K562 (cell line): Measurements from ENCODE around the gene TXNRD1. TPM values are rescaled to one million over a fixed set of nuclear protein-coding genes. Genes with fewer than 3 reads are reported as not detected.

Experiments
- ATAC-seq: fragments of 200-7000 bp; cut with Tn5 transposase; 3 replicates; pipeline ENCODE4 v1.9.1; 2020; ENCODE audit warnings: moderate library complexity
- BruUV-seq: library from RNA; stranded (reverse); fragments of 400-500 nt; replicated peaks from 2 replicates; lab custom pipeline; 2021; lab: Mats Ljungman, UMichigan
- CTCF ChIA-PET: fragments of 300-600 bp; formaldehyde crosslinking; extraction: SDS; loops from one replicate; lab custom pipeline; 2021; ENCODE audit warnings: low intra/inter-chr PET ratio; lab: Yijun Ruan, JAX
- POLR2A ChIA-PET: fragments of 300-600, 350-650 bp; sonication (Branson Sonifier 250); formaldehyde crosslinking; extraction: SDS; loops from one replicate; lab custom pipeline; 2021; ENCODE audit warnings: antibody characterized with exemption, inconsistent platforms; lab: Yijun Ruan, JAX
- DNase-seq, 4 experiments: peaks; one replicate each; pipeline versions ENCODE4 v3.0.0 to v3.0.0-alpha.2; 2011 to 2018; ENCODE audit warnings: low spot score in 3 of 4, mixed read lengths in 3 of 4; ENCODE audit errors: extremely low read depth in 1 of 4
- FAIRE-seq: peaks from 2 replicates; lab custom pipeline; 2011; peaks lifted over from hg19 to GRCh38; lab: Jason Lieb, UNC
- H2AFZ ChIP-seq: 2 replicates; pipeline ENCODE4 v1.6.0; 2011; ENCODE audit warnings: low read depth, low read length, control low read depth, inconsistent platforms
- H3K27ac ChIP-seq: fragments of 200-600 bp; 3 replicates; pipeline ENCODE4 v1.8.0; 2011; ENCODE audit warnings: low read depth, mild to moderate bottlenecking, control low read depth, inconsistent platforms, low read length, moderate library complexity, mixed read lengths; ENCODE audit errors: extremely low read depth
- H3K27me3 ChIP-seq, 2 experiments: fragments of 300-600 bp in 1 of 2; 2 replicates in 1 of 2; 3 replicates in 1 of 2; pipeline versions ENCODE4 v1.6.0 to v1.8.0; 2011; ENCODE audit warnings: inconsistent platforms in 2 of 2, low read length in 2 of 2, mild to moderate bottlenecking in 1 of 2, mixed read lengths in 1 of 2, moderate library complexity in 1 of 2; ENCODE audit not compliant: control insufficient read depth in 2 of 2, insufficient read depth in 2 of 2
- H3K36me3 ChIP-seq: fragments of 300-600 bp; 3 replicates; pipeline ENCODE4 v1.8.0; 2011; ENCODE audit warnings: mild to moderate bottlenecking, low read length, inconsistent platforms; ENCODE audit not compliant: control insufficient read depth, insufficient read depth
- H3K4me1 ChIP-seq, 2 experiments: fragments of 200-600 bp in 1 of 2; replicated peaks in 1 of 2; 2 replicates in 1 of 2; 3 replicates in 1 of 2; pipeline versions ENCODE4 v1.5.1 to v1.8.0; 2011; ENCODE audit warnings: inconsistent platforms in 2 of 2, low read length in 2 of 2, mild to moderate bottlenecking in 1 of 2, mixed read lengths in 1 of 2, moderate library complexity in 1 of 2; ENCODE audit not compliant: control insufficient read depth in 2 of 2, insufficient read depth in 2 of 2
- H3K4me2 ChIP-seq: 2 replicates; pipeline ENCODE4 v1.6.1; 2011; ENCODE audit warnings: low read length, control low read depth, inconsistent platforms, mixed read lengths; ENCODE audit not compliant: insufficient read depth
- H3K4me3 ChIP-seq: fragments of 200-600 bp; sonication (generic), shearing (Covaris generic); 2 replicates; pipeline ENCODE4 v1.5.1; 2016; ENCODE audit warnings: control low read depth, inconsistent platforms
- H3K79me2 ChIP-seq: fragments of 200-600 bp; 3 replicates; pipeline ENCODE4 v1.8.0; 2011; ENCODE audit warnings: low read length, inconsistent platforms; ENCODE audit not compliant: control insufficient read depth, insufficient read depth
- H3K9ac ChIP-seq, 2 experiments: 2 replicates each; pipeline versions ENCODE4 v1.6.0 to v1.6.1; 2011; ENCODE audit warnings: low read depth in 2 of 2, low read length in 2 of 2, control low read depth in 1 of 2, inconsistent platforms in 1 of 2, mild to moderate bottlenecking in 1 of 2, mixed read lengths in 1 of 2; ENCODE audit not compliant: insufficient read depth in 1 of 2
- H3K9me1 ChIP-seq: one replicate; pipeline ENCODE4 v1.6.0; 2011; ENCODE audit warnings: inconsistent platforms, mild to moderate bottlenecking, low read length, moderate library complexity; ENCODE audit not compliant: control insufficient read depth, insufficient read depth
- H3K9me3 ChIP-seq: replicated peaks from 2 replicates; pipeline ENCODE4 v1.5.1; 2011; ENCODE audit warnings: low read depth, low read length, inconsistent platforms; ENCODE audit not compliant: control insufficient read depth, insufficient read depth
- H4K20me1 ChIP-seq: replicated peaks from 2 replicates; pipeline ENCODE4 v1.6.1; 2011; ENCODE audit warnings: low read length, inconsistent platforms, mixed read lengths; ENCODE audit not compliant: control insufficient read depth, insufficient read depth
- RBM15 ChIP-seq: fragments of 200-400 bp; formaldehyde crosslinking; IDR thresholded peaks from 2 replicates; pipeline ENCODE4 v1.6.1; 2018; ENCODE audit warnings: mild to moderate bottlenecking, low read length, moderate library complexity; ENCODE audit not compliant: insufficient read depth
- WGBS: fragments of 100-300 bp; shearing (Covaris generic); methylation state at CpG from one replicate; pipeline ENCODE4 v1.1.6; 2016; ENCODE audit warnings: low coverage, mixed read lengths; ENCODE audit not compliant: insufficient coverage; ENCODE audit errors: missing lambda C conversion rate; 5-methylcytosine and 5-hydroxymethylcytosine counted together
- in situ Hi-C: fragments of 300-500 bp; cut with MboI; formaldehyde crosslinking; loops from 4 replicates; pipeline ENCODE4 v1.15.0; 2018; ENCODE audit warnings: inconsistent platforms, mixed read lengths
- intact Hi-C: fragments of 100-400 bp; cut with micrococcal nuclease; formaldehyde crosslinking; loops from 2 replicates; pipeline ENCODE4 v1.14.2; 2022
- polyA plus RNA-seq, 8 experiments: library from polyadenylated mRNA; depleted of rRNA in 4 of 8; stranded (reverse) in 5 of 8; unstranded in 3 of 8; fragments of >200 nt; fragmentation: Nextera tagmentation in 2 of 8; fragmentation: Illumina TruSeq in 1 of 8; extraction: Ambion mirVana in 2 of 8; extraction: Trizol in 1 of 8; gene quantifications; 2 replicates each; pipeline versions ENCODE4 v1.2.1 to v1.2.3, GENCODE V29; 2011 to 2014; ENCODE audit warnings: inconsistent platforms in 1 of 8, missing spikeins in 1 of 8
- total RNA-seq, 7 experiments: library from RNA; depleted of rRNA in 6 of 7; stranded (reverse); fragments of >200 nt in 6 of 7; fragmentation: Illumina TruSeq in 2 of 7; extraction: Trizol in 2 of 7; gene quantifications; 2 replicates each; pipeline versions ENCODE4 v1.2.1 to v1.2.3, GENCODE V29; 2011 to 2021; ENCODE audit warnings: low replicate concordance in 1 of 7
- TF ChIP-seq, protein P1 (sequence below): sonication (generic); formaldehyde crosslinking; IDR thresholded peaks from 2 replicates; pipeline ENCODE4 v1.8.0; 2022; ENCODE audit warnings: missing genetic modification reagents, mild to moderate bottlenecking, borderline replicate concordance

TXNRD1 gene
- total and polyA plus RNA-seq, 9 of the 15 experiments (the other 6 are each of a cell fraction or from before 2014, with no cell fraction given), result 107 to 189 (median 146) TPM

DNA sequence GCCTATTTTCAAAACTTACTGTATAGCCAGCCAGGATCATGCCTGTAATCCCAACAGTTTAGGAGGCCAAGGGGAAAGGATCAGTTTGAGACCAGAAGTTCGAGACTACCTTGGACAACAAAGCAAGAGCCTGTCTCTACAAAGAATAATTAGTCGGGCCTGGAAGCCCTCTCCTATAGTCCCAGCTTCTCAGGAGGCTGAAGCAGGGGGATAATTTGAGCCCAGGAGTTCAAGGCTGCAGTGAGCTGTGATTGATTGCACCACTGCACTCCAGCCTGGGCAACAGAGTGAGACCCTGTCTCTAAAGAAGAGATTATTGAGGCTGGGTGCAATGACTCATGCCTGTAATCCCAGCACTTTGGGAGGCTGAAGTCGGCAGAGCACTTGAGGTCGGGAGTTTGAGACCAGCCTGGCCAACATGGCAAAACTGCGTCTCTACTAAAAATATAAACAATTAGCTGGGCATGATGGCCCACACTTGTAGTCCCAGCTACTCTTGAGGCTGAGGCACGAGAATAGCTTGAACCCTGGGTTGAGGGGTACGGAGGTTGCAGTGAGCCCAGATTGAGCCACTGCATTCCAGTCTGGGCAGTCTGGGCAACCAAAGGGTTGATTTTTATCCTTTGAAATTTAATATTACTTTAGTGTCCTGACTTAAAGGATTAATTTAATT lies 102.1 kb downstream of the TXNRD1 start:
- Histone ChIP-seq H3K36me3 (peaks cover 96% of the 10 kb centered on the region), H3K79me2 (peaks cover 15% of the 10 kb centered on the region; the same call in 2 of the 3 replicates)

More for the DNA sequence above, 102.1 kb downstream of the TXNRD1 start:
- 95% methylated on average over 7 of the region's 7 CpGs for WGBS
- ATAC-seq (no peak), FAIRE-seq (no peak), DNase-seq (no peak)
- Histone ChIP-seq H3K9me3 (no peaks in the 10 kb centered on the region), H3K4me1 (no peaks in the 10 kb centered on the region), H3K9me1 (no peaks in the 10 kb centered on the region), H3K27me3 (no peaks in the 10 kb centered on the region), H3K4me3 (no peak overlapping the region), H3K4me2 (no peak overlapping the region), H3K9ac (no peak overlapping the region), H3K27ac (no peak overlapping the region), H2AFZ (no peak overlapping the region), H4K20me1 (no peaks in the 10 kb centered on the region; the same call in 1 of the 2 replicates)
- POLR2A ChIA-PET, result interaction anchor here (0.8 to 2.1 kb wide), 5 partner anchors 9 to 131 kb away, joined by 3 to 11 read pairs (median 3); partner anchors contain the start of gene EID3
- no peak for TF ChIP-seq RBM15
- TF ChIP-seq, protein P1, sequence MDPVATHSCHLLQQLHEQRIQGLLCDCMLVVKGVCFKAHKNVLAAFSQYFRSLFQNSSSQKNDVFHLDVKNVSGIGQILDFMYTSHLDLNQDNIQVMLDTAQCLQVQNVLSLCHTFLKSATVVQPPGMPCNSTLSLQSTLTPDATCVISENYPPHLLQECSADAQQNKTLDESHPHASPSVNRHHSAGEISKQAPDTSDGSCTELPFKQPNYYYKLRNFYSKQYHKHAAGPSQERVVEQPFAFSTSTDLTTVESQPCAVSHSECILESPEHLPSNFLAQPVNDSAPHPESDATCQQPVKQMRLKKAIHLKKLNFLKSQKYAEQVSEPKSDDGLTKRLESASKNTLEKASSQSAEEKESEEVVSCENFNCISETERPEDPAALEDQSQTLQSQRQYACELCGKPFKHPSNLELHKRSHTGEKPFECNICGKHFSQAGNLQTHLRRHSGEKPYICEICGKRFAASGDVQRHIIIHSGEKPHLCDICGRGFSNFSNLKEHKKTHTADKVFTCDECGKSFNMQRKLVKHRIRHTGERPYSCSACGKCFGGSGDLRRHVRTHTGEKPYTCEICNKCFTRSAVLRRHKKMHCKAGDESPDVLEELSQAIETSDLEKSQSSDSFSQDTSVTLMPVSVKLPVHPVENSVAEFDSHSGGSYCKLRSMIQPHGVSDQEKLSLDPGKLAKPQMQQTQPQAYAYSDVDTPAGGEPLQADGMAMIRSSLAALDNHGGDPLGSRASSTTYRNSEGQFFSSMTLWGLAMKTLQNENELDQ, result no peak
- CTCF ChIA-PET, result no interaction called here
- BruUV-seq, result no TSS peak
- intact Hi-C loops, result no loop called here
- in situ Hi-C loops, result no loop called here
